GM12873 (cell line): ENCODE data around the gene MACROD2.

Source experiments
- TF ChIP-seq, protein P1 (sequence below): IDR thresholded peaks from 2 replicates; pipeline ENCODE4 v1.5.1; 2012; ENCODE audit warnings: low read depth, mild to moderate bottlenecking, moderate library complexity, low read length, control low read depth; ENCODE audit not compliant: insufficient read depth; ENCODE audit errors: missing control alignments

Gene MACROD2

DNA sequence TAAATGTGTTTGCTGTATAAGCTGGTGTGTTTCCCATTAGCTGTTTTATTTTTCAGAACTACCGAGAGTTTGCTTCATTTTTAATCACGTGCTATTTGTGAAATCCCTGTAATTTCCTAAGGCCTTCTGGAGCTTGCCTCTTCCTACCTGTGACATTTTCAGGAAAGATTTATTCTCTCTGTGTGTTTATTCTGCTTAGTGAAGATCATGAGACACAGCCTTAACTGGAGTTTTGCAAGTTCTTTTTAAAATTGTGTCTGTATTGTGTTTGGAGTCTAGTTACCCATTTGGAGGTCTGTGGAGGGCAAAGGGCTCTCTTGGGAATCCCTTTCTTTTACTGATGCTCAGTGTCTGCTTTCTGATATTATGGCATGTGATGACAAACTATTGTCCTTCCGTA is 701.2 kb downstream of the MACROD2 start:
- TF ChIP-seq, protein P1, sequence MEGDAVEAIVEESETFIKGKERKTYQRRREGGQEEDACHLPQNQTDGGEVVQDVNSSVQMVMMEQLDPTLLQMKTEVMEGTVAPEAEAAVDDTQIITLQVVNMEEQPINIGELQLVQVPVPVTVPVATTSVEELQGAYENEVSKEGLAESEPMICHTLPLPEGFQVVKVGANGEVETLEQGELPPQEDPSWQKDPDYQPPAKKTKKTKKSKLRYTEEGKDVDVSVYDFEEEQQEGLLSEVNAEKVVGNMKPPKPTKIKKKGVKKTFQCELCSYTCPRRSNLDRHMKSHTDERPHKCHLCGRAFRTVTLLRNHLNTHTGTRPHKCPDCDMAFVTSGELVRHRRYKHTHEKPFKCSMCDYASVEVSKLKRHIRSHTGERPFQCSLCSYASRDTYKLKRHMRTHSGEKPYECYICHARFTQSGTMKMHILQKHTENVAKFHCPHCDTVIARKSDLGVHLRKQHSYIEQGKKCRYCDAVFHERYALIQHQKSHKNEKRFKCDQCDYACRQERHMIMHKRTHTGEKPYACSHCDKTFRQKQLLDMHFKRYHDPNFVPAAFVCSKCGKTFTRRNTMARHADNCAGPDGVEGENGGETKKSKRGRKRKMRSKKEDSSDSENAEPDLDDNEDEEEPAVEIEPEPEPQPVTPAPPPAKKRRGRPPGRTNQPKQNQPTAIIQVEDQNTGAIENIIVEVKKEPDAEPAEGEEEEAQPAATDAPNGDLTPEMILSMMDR = no peak

DNA sequence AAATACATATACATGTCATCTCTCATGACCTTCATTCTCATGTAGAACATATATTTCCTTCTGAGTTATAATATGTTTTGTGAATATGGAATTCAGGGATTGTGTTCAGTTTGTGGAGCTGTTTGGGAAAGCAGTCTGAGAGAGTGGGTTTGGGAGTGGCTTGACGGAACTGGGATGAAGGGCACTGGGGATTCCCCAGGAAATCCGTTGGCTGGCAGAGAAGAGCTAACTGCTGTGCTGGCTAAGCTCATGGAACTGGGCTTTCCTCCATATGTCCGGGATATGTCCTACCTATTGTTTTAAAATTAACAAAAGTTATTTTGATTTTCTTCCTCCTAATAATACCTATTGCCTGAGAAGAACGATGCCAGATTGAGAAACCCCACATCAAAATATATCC is 701.6 kb downstream of the MACROD2 start:
- TF ChIP-seq, protein P1 = no peak

DNA sequence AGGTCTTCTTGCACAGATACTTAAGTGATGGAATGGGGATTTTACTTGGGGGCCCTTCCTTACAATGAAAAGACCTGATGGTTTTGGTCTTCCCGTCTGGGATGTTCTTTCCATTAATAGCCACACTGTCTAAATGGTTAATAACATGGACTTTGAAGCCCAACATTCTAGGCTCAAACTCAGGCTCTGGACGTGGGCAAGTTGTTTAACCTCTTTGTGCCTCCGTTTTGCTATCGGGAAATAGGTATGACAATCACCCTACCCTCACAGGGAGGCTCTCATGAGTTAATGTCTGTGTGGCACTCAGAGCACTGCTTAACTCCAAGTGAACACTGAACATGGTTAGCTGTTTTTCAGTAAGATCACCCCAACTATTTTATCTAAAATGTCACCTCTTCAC is 702.8 kb downstream of the MACROD2 start:
- TF ChIP-seq, protein P1 = no peak

DNA sequence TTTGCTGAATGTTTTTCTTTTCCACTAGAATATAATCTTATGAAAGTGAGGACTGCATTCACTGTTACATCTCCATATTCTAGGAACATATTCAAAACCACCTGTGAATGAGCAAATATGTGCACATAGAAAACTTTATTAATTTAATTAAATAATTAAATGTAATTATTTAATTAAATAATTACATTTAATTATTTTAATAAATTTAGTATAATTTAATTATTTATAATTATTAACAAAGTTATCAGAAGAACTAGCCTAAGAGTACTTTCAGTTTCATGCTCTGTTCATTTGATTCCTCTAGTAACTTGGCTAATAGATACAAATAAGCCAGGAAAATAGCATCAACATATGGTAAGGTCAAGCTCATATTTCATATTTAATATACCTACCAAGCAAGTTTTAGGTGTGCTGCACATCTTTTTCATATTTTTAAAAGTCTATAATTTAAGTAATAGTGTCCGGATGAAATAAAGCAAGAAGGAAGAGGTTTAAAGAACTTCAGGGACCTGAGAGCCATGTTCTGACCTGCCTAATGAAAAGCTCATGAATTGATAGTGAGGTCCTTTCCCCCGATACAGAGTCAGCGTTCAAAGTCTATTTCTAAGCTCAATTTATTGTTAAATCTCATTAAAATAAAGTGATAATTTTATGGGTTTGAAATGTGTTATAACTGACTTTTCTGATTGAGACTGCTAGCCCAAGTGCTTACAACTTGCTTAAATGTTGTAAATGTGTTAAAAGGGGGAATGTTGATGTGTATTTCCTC is 703.5 kb downstream of the MACROD2 start:
- TF ChIP-seq, protein P1 = no peak

DNA sequence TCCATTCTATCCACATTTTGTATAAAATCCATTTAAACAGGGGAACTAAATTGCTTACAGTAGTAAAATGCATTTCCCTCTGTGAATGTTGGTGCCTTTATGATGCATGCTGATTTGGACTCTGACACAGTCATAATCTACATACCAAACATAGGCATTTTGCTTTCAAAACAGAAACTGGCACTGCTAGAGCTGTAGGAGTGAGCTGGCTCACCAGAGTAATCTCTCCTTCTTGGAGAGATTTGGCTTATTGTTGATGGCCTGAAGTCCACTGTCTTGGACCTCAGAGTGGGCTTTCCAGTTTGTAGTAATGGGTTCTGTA is 705.3 kb downstream of the MACROD2 start:
- TF ChIP-seq, protein P1 = no peak

DNA sequence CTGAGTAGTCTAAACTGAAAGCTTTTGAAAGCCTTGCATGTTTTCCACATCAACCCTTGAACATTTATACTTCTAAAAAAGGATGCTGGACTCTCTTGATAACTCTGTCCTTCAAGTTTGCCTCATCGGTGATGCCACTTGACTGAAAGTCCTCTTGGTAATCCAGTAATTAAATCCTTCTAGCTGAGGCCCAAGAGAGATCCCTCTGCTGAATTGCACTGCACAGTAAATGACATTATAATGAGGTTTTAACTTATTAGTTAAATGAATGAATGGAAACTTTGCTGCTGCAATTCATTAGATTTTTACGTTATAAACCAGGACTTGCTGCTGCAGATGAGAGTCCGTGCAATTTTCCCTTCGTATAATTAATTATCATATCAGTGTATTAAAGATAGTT is 706.0 kb downstream of the MACROD2 start:
- TF ChIP-seq, protein P1 = no peak

DNA sequence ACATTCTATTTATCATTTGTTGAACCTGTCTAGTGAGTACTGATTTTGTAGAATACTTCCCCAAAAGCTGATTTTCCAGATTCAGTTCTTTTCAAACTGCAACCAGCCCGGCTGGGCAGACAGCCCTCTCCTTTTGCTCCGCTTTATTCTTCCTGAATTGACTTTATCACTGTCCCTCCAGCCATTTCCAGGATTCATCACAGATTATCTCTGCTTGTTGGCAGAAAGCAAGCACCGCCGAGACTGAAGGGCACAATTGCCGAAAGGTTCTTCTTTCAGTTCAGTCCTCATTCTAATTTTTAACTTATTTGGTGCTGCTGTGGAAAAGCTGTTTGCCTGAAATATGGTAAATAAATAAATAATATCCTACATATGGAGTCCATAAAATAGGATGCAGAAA is 711.2 kb downstream of the MACROD2 start:
- TF ChIP-seq, protein P1 = no peak
